Stimulated activated CD4-positive, alpha-beta T cell treated with anti-CD3 and anti-CD28 coated beads, Interleukin-4, amount 100 ng/mL, for 4 hours (primary cell): ENCODE measurements around the gene NME9.

ENCODE experiments used
- DNase-seq, 2 experiments: peaks; one replicate each; pipeline ENCODE4 v3.0.0-alpha.2; 2020

NME9 gene

GRCh38 chr3:138331143-138331894, 1.7 kb upstream of the NME9 start:
- no peak for DNase-seq

GRCh38 chr3:138329984-138330293, 288 bp upstream of the NME9 start:
- no peak for DNase-seq

- no peak for DNase-seq
These were observed 1.3 kb downstream of the NME9 start for GRCh38 chr3:138328341-138328740.

- no peak for DNase-seq
These were observed 1.8 kb downstream of the NME9 start for GRCh38 chr3:138327831-138328230.

- DNase-seq, result no peak
These were observed 2.6 kb downstream of the NME9 start for GRCh38 chr3:138326866-138327595.

GRCh38 chr3:138325990-138326389, 3.7 kb downstream of the NME9 start:
- no peak for DNase-seq

GRCh38 chr3:138323971-138324370, 5.7 kb downstream of the NME9 start:
- DNase-seq, result no peak

- no peak for DNase-seq
These were observed 12.0 kb downstream of the NME9 start for GRCh38 chr3:138317687-138318086.

GRCh38 chr3:138314751-138315150, 14.9 kb downstream of the NME9 start:
- DNase-seq, result no peak

GRCh38 chr3:138310494-138310893, 19.2 kb downstream of the NME9 start:
- DNase-seq, result no peak

- no peak for DNase-seq
These were observed 20.9 kb downstream of the NME9 start for GRCh38 chr3:138308783-138309182.

- DNase-seq, result no peak
These were observed 21.8 kb downstream of the NME9 start for GRCh38 chr3:138307899-138308298.

- DNase-seq, result no peak
These were observed 26.2 kb downstream of the NME9 start for GRCh38 chr3:138303474-138303873.

- DNase-seq, result no peak
These were observed 29.0 kb downstream of the NME9 start for GRCh38 chr3:138300647-138301046.

GRCh38 chr3:138297876-138298275, 31.8 kb downstream of the NME9 start:
- no peak for DNase-seq

GRCh38 chr3:138297059-138297607, 32.5 kb downstream of the NME9 start:
- DNase-seq, result no peak

- no peak for DNase-seq
These were observed 33.0 kb downstream of the NME9 start for GRCh38 chr3:138296639-138297038.

GRCh38 chr3:138289701-138290100, 40.0 kb downstream of the NME9 start:
- DNase-seq, result no peak

GRCh38 chr3:138289260-138289659, 40.4 kb downstream of the NME9 start:
- no peak for DNase-seq

- DNase-seq, result no peak
These were observed 44.6 kb downstream of the NME9 start for GRCh38 chr3:138284957-138285477.

GRCh38 chr3:138284079-138284478, 45.6 kb downstream of the NME9 start:
- no peak for DNase-seq

- no peak for DNase-seq
These were observed 46.8 kb downstream of the NME9 start for GRCh38 chr3:138282836-138283235.

GRCh38 chr3:138281561-138281960, 48.1 kb downstream of the NME9 start:
- DNase-seq, result no peak

- no peak for DNase-seq
These were observed 58.4 kb downstream of the NME9 start for GRCh38 chr3:138271189-138271794.
